Activated CD4-positive, CD25-positive, alpha-beta regulatory T cell treated with anti-CD3 and anti-CD28 coated beads, Interleukin-2, amount 50 U/mL, for 16 hours (primary cell): ENCODE results near the gene MTHFD1L.

Source experiments
- DNase-seq: peaks from one replicate; pipeline ENCODE4 v3.0.0-alpha.2; 2020; ENCODE audit warnings: low read depth, low spot score

The MTHFD1L gene

DNA sequence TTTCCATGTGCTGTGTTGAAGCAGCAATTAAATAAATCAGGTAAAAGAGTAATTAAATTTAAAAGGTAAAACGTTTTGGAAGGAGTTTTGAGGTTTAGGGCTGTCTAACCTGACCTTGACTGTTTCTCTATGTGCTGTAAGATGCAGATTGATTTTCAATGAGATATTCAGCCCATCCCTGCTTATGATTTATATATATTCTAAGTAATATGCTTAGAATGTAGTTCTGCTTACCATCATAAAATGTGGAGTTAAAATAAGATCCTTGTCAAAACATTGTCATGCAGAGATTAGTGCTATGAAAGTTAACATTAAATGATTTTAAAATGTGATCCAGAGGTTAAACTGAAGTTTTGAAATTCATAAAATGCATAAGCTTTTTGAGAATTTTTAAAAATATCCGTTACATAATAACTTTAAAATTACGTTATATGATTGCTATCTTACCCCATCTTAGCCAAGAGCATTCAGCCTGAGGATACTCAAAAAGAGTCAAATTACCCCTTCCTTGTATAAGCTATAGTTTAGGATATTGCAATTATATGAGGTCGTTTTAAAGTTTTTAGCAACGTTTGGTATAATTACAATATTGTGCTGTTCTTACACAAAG, 122.5 kb downstream of the MTHFD1L start:
- no peak for DNase-seq

DNA sequence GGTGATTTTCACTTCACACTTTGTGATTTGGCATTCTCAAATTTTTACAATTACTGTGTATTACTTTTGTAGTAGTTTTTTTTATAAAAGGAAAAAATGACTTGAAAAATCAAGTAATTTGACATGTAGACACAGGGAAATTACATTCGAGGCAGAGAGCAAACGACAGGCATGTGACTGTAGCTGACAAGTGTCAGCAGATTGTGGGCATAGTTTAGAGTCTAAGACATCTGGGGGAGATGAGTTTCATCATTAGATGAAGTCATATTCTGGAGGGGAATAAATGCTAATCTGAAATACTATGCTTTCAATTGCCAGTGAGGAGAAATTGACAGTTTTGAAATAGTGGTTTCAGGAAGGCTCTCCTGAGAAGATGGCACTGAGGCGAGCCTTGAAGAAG, 126.0 kb downstream of the MTHFD1L start:
- no peak for DNase-seq

DNA sequence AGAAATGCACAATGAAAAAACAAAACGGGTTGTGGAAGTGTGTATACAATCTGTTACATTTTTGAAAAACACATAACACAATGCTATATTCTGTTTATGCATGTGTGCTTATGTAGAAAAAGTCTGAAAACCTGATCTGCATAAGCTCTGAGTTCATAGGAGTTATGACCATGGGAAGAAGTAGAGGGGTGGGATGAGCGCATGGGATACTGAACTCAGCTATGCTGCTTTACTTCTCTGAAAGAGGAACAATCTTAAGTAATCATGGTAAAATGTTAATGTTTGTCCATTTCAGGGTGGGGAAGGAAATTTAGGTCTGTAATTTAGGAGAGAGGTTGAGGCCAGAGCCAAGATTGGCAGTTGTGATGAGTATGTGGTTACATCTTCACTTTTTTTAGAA, 126.8 kb downstream of the MTHFD1L start:
- no peak for DNase-seq

DNA sequence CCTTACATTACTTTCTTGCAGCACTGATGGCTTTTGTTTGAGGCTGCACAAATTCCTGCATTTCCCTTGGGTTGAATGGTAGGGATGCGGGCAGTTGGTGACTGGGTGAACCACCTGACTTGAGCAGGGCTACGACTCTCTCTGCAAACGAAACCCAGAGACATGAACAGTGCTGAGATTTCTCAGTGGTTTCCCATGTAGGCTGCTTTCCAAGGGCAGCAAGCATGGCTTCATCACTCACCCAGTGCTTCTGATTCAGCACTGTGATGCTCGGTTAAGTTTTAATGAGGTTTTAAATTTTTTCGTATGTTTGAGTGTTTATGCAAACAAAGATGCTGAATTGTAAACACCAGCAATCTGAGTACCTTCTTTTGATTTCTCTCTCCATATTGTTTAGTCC, 127.2 kb downstream of the MTHFD1L start:
- DNase-seq = no peak

DNA sequence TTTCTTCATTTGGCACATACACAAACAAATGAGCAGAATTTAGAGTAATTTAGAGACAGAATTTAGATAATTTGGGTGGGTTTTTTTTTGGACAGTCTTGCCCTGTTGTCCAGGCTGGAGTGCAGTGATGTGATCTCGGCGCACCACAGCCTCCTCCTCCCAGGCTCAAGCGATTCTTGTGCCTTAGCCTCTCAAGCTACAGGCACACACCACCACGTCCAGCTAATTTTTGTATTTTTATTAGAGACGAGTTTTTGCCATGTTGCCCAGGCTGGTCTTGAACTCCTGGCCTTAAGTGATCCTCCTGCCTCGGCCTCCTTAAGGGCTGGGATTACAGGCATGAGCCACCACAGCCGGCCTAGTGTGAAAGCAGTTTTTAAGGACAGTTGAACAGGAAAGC, 127.8 kb downstream of the MTHFD1L start:
- no peak for DNase-seq

DNA sequence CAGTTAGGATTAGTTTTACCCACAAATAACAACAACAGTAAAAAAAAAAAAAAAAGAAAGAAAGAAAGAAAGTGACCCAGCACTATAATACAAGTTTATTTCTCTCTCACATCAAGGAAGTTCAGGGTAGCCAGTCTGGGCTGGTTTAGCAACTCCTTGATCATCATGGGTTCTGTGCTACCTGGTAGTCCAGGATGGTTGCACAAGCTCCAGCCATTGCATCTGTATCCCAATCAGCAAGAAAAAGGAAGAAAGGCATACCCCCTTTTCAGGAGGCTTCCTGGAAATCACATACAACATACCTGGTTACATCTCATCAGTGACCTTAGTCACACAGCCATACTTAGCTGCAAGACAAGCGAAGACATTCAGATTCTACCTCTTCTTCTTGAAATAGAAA, 128.5 kb downstream of the MTHFD1L start:
- no peak for DNase-seq

DNA sequence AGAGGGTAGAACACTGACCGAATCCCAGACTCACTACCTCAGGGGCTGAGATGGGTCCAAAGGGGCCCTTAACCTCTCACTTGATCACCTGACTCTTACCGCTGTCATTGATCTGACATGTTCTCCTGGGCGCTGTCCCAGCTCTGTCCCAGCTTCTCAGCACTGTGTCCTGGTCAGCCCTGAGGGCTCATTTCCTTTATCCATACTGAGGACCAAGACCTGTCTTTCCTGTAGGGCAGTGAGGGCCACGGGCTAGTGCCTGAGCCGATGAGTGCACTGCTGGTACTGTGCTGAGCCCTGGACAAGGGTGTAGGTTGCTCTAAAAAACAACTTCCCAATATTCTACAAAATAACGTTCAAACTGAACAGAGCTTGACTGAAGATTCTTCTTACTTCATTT, 131.5 kb downstream of the MTHFD1L start:
- no peak for DNase-seq

DNA sequence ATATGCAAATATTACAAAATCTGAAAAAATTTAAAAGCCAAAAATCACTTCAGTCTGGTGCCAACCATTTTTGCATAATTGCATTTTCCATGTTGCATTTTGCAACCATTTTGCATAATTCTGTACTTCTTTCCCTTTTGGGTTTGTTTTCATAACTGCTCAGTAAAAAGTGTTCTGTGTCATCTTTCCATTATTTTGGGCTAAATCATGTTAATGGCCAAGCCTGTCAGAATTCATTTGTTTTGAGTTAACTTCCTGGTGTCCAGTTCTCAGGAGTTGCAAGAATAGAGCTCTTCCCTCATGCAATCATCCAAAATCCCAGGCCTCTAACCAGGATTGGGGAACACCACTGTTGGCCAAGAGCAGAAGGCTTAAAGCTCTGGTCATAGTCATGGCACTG, 133.6 kb downstream of the MTHFD1L start:
- no peak for DNase-seq

DNA sequence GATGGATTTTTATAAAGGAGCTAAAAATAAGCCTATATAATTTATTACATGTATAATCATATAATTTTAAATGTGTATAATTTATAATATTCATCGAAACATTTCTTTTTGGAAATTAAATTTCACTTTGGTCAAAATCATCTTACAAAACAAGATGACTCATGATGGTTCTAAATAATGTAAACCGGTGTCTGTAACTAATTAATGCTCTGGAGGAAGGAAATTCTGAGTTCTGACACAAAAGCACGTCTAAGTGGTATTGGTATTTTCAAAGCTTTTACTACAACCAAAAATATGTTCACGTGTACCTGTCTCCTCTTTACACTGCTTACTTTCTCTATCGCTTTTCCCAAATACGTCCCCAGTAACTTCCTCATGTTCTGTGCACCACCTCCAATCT, 134.1 kb downstream of the MTHFD1L start:
- no peak for DNase-seq

DNA sequence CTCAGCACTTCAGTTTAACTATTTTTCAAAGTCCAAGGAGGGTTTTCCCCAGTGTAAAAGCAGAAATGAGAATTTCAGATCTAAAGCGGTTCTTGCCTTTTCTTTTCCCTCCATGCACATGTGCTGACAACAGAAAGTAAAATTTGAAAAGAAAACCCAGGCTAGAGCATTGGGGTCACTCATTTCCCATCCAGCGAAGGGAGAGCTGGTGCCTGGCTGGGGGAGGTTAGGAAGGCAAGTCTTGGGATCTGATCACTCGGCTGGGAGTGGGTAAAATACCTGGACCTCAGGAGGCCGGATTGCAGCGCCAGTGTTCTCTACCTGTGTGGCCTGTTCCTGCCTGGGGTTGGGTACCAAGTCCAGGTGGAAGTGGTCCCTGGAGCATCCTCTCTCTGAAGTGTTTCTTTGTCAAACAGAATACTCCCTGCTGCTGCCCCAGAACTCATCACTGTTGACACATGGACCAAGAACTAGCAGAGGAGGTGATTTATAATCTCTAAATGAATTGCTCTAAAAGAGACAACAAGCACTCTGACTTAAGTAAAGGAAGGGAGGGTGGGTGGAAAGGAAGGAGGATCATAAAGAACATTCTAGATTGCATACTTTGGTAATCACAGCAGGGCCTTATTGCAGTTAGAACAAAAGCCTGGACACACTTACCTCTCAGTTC, 136.0 kb downstream of the MTHFD1L start:
- DNase-seq = no peak

DNA sequence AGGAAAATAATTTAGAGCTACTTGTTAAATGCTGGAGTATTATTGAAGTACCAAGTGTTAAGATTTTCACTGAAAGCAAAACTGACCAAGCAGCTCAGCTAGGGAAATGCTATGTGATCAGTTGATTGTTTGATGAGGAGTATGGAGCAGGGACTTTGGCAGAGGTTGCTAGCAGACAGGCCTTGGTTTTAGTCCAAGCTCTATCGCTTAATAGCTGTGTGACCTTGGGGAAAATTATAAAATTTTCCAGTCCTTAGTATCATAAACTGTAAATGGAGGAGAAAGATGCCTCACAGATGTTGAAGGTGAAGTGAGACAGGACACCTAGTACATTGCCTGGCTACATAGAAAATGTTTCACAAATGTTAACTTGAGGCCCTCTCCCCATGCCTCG, 136.6 kb downstream of the MTHFD1L start:
- no peak for DNase-seq

DNA sequence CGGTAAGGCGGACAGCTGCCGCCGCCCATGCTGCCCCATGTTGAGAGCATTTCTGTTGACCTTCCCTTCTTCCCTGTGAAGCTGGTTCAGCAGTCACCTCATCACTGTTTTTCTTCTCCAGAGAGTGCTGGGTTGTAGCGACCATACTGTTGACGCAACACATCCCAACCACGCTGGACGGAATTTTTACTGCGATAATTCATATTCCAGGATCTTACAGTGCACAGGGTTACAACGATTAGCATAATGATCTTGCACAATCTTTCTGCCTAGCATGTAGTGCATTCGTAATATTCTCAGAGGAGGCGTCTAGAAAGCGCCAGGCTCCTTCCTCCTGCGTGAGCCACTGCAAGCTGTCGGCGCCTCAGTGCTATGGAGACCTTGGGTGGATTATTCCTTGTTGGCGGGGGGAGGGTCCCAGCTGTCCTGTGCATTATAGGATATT, 137.0 kb downstream of the MTHFD1L start:
- DNase-seq = no peak

DNA sequence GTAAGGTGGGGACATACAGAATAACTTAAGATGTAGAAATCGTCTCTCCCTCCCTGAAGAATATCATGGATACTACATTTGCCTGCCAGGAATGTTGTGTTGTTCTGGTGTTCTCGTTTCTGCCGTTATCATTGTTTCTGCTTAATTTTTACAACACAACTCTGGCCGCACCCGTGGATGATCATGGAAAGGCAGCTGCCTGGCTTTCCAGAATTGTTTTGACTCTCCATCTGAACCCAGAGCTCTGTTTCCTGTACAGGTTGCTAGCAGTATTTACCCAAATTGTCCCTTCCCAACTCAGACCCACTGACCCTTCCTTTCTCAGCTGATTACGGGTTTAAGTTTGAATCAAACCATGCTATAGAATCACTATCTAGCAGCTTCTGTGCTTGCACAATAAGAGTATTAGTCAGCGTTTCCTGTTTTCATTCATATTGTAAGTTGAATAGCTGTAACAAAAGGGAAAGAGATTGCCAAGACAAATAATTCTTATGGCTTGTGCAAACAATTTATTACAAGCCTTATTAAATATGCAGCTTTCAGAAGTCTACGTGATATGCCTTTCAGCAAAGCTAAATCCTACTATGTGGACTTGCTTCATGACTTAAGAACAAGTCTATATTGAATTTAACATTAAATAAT, 139.0 kb downstream of the MTHFD1L start:
- DNase-seq = no peak

DNA sequence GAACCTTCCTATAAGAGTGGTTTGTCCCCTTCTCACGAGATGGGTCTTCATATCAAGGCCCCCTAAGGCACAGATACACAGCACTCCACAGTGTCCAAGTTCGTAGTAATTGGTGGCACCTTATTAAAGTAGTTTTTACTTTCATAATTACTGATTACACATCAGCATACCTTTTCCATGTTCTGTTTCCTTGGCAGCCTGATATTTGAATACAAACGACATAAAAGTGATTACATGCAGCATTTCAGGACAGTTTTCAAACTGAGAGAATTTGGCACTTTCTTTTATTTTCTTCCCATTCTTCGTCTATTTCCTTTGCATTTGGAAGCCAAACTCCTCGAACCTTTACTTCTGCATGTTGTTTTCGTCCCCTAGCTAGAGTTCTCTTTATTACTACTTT, 139.7 kb downstream of the MTHFD1L start:
- DNase-seq = no peak

DNA sequence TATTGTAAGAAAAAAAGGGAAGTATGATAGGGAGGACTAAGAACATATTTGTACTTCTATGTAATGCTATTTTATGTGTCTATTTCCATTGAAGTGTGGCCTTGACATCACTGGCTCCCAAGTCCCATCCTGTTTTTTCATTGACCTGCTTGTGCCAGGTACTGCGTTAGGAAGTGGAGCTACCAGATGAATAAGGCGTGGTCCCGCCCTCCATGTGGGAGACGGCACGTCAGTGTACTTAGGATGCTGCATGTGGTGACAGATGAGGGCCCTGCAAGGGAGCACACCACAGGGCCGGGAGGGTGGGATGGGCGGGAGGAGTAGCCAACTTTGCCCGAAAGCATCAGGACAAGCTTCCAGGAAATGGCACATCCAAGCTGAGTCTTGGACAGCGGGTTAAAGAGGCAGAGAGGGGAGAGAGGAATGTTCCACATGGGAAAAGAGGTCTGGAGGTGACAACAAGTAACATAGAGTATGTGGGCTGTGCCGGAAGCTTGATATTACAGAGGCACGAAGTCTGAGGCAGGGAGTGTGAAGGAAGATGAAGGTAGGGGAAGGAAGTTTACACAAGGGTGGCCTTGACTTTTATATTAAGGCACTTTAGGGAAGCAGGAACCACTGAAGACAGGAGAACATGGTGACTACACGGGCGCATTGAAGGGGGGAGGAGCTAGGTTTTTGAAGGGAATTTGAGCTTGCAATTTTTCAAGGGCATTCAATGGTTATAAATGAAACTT, 140.6 kb downstream of the MTHFD1L start:
- no peak for DNase-seq

DNA sequence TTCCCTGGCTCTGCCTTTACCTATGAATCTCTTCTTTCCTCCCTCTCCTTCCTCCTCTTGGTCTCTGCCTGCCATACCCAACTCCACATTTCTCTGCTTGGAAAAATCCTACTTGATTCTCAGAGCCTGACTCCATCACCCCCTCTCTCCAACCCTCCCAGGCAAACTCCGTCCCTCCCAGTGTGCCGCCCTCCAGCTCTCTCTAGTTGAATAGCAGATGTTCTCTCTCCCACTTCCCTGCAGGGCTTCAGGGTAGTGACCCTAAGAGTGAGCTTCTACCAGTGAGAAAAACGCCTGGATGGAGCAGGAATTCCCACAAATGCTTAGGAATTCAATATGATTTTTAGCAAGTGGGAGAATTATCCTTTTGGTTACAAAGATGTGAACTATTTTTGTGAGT, 141.6 kb downstream of the MTHFD1L start:
- DNase-seq = no peak

DNA sequence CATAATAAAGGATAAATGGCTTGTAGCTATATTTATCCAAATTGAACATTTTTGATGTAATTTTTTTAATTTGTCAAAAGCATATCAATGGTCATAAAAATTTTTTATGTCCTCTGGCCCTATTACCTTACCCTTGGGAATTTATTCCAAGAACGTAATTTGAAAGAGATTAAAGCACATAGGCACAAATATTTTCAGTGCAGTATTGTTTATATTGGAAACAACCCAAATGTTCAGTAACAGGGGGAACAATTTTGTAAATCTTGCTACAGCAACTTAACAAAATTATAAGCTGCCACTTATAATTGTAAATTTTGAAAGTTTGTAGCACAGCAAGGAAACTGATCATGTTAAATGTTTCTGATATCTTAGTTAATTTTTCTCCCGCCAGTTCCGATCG, 142.4 kb downstream of the MTHFD1L start:
- DNase-seq = no peak

DNA sequence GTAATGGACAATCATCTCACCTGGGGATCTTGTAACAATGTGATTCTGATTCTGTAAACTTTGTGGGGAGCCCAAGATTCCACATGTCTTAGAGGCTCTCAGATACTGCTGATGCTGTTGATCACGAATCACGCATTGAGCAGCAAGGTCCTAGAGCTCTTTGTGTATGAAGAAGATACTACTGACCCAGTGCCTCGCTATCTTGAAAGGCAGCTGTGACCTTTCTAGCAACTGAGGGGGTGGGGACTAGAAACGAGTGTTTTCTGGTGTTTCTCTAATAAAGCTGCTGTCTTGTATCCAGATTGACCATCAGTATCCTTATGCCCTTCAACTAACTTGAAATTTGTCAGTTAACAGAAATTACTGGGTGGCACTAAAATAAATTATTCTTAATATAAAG, 142.9 kb downstream of the MTHFD1L start:
- DNase-seq = no peak

DNA sequence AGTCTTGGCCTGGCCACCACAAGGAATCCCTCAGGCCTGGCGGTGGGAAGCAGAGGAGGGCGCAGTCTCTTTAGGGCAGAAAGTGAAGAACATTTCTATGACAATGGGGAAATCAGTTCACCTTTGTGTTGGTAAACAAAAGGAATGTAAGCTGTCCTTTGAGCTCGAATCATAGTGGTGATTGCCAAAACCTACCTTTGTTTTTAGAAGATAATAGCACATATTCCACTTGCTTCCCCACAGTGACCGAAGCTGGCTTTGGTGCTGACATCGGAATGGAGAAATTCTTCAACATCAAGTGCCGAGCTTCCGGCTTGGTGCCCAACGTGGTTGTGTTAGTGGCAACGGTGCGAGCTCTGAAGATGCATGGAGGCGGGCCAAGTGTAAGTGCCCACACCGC, 144.1 kb downstream of the MTHFD1L start:
- DNase-seq = no peak

DNA sequence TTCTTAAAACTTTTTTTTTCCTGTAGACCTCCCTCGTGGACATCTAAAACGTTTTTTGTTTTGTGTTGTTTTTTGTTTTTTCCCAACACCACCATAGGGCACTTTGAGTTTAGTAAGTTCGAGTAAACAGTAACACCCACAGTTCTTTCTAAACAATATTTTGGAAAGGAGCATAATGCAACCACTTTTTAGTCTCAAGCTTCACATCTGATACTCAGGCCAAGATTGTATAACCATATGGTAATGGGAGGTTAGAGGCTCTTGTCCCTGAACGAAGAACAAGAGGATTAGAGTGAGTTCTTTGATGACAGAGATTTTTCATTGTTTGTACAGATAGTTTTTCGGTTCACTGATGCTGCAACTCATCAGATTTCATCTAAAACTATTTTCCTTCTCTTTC, 144.6 kb downstream of the MTHFD1L start:
- no peak for DNase-seq

DNA sequence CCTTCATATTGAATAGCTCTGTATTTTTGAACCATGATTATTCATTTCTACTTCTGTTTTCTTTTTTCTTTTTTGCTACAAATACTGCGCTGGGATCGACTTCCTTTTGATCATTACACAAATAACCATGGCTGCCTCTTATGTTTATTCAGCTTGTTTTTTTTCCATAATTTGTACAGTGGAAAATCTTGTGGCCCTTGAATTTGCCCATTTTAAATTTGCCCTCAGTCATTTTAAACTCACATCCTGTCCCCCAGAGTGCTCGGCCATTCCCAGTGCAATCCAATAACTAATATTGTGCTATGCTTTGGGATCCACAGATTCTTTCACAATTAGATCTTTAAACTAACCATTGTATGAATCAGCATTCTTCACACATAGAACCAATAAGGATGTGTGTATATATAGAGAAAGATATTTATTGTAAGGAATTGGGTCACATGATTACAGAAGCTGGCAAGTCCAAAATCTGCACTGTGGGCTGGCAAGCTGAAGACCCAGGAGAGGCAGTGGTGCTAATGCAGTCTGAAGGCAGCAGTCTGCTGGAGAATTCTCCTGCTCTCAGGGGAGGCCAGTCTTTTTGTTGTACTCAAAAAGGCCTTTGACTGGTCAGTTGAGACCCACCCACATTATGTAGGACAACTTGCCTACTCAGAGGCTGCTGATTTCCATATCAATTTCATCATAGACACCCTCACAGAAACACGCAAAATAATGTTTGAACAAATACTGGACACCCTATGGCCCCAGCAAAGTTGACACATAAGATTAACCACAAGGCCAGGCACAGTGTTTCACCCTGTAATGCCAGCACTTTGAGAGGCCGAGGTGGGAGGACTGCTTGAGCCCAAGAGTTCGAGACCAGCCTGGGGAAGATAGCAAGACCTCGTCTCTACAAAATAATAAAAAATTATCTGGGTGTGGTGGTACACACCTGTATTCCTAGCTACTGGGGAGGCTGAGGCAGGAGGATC, 147.1 kb downstream of the MTHFD1L start:
- DNase-seq = no peak
